Progenitor cell of endocrine pancreas (in vitro differentiated cells): ENCODE results near the gene ARHGAP1. TPM values are rescaled to one million over a fixed set of nuclear protein-coding genes. Genes with fewer than 3 reads are reported as not detected.

Source experiments
- DNase-seq: peaks from one replicate; pipeline ENCODE4 v3.0.0; 2021; ENCODE audit warnings: low spot score; ENCODE audit not compliant: unreplicated experiment
- H3K27ac Mint-ChIP-seq: 2 replicates; pipeline ENCODE4 v1.8.0; 2021; ENCODE audit warnings: mild to moderate bottlenecking, moderate library complexity, mixed read lengths
- H3K27me3 Mint-ChIP-seq: 2 replicates; pipeline ENCODE4 v1.8.0; 2021; ENCODE audit warnings: mixed read lengths
- H3K36me3 Mint-ChIP-seq: 2 replicates; pipeline ENCODE4 v1.8.0; 2022; ENCODE audit warnings: mixed read lengths; ENCODE audit not compliant: insufficient read depth
- H3K4me1 Mint-ChIP-seq: 2 replicates; pipeline ENCODE4 v1.8.0; 2021; ENCODE audit warnings: low read depth, mixed read lengths
- H3K4me3 Mint-ChIP-seq: 2 replicates; pipeline ENCODE4 v1.8.0; 2021; ENCODE audit warnings: low read depth, mild to moderate bottlenecking, moderate library complexity, mixed read lengths
- H3K9me3 Mint-ChIP-seq: 2 replicates; pipeline ENCODE4 v1.8.0; 2021; ENCODE audit warnings: low read depth, mixed read lengths
- CTCF ChIP-seq: fragments of 200-600 bp; sonication (generic); IDR thresholded peaks from one replicate; pipeline ENCODE4 v1.5.0; 2021; ENCODE audit warnings: antibody characterized with exemption, mild to moderate bottlenecking; ENCODE audit not compliant: unreplicated experiment
- total RNA-seq: library from RNA; stranded (reverse); gene quantifications from 2 replicates; pipeline ENCODE4 v1.2.1, GENCODE V29; 2021

Gene ARHGAP1
- total RNA-seq, 1 donor from 2014 or later = 39.8 TPM

DNA sequence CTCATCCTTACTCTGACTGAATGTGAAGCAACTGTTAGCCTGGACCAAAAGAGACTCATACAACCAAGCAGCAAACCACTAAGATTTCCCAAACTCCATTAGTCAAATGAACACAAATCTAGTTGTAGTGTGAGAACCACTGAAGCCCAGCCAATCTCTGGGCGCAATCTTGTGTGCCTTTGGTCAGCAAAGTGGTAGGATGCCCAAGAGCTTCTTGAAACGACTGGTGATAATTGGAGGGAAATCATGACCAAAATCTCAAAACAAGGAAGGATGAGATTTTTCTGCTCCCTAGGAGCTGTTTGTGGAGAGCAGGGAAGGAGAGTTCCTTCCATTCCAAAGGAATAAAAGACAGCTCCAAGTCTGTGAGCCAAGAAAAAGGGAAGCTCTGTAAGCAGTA lies 42.6 kb upstream of the ARHGAP1 start:
- Mint-ChIP-seq H3K4me3 (no peak overlapping the region), H3K36me3 (peaks cover 34% of the 10 kb centered on the region), H3K27me3 (no peaks in the 10 kb centered on the region), H3K4me1 (no peaks in the 10 kb centered on the region), H3K27ac (peak overlapping the region; percentile 47), H3K9me3 (no peaks in the 10 kb centered on the region)
- no peak for TF ChIP-seq CTCF
- no peak for DNase-seq

GRCh38 chr11:46741600-46742484 lies 41.4 kb upstream of the ARHGAP1 start:
- no peak for TF ChIP-seq CTCF
- Mint-ChIP-seq H3K9me3 (no peaks in the 10 kb centered on the region), H3K36me3 (peaks cover 34% of the 10 kb centered on the region), H3K27me3 (no peaks in the 10 kb centered on the region), H3K27ac (no peak overlapping the region), H3K4me3 (no peak overlapping the region), H3K4me1 (no peaks in the 10 kb centered on the region)
- no peak for DNase-seq

- Mint-ChIP-seq H3K27ac (no peak overlapping the region), H3K36me3 (peaks cover 30% of the 10 kb centered on the region), H3K9me3 (no peaks in the 10 kb centered on the region), H3K4me3 (no peak overlapping the region), H3K4me1 (no peaks in the 10 kb centered on the region), H3K27me3 (no peaks in the 10 kb centered on the region)
- TF ChIP-seq CTCF = no peak
- no peak for DNase-seq
These were observed 38.5 kb upstream of the ARHGAP1 start for GRCh38 chr11:46738887-46739286.

DNA sequence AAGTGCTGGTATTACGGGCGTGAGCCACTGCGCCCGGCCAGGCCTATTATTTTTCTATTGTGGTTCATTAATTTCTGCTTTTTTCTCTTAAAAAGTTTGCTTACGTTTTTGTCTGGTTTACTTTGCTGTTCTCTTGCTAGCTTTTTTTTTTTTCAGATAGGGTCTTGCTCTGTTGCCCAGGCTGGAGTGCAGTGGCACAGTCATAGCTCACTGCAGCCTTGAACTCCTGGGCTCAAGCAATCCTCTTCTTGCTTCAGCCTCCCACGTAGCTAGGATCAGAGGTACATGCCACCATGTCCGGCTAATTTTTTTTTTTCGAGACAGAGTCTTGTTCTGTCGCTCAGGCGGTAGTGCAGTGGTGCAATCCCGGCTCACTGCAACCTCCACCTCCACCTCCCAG lies 37.3 kb upstream of the ARHGAP1 start:
- peaks cover 25% of the 10 kb centered on the region for H3K36me3 Mint-ChIP-seq
- H3K27me3 Mint-ChIP-seq = no peaks in the 10 kb centered on the region
- no peaks in the 10 kb centered on the region for H3K4me1 Mint-ChIP-seq
- DNase-seq = no peak
- no peak overlapping the region for H3K4me3 Mint-ChIP-seq
- no peak for TF ChIP-seq CTCF
- H3K9me3 Mint-ChIP-seq = no peaks in the 10 kb centered on the region
- peak overlapping the region; percentile 79 for H3K27ac Mint-ChIP-seq

- no peak for DNase-seq
- H3K4me1 Mint-ChIP-seq = no peaks in the 10 kb centered on the region
- no peak for TF ChIP-seq CTCF
- peaks cover 23% of the 10 kb centered on the region for H3K36me3 Mint-ChIP-seq
- no peaks in the 10 kb centered on the region for H3K27me3 Mint-ChIP-seq
- H3K27ac Mint-ChIP-seq = no peak overlapping the region
- no peak overlapping the region for H3K4me3 Mint-ChIP-seq
- H3K9me3 Mint-ChIP-seq = no peaks in the 10 kb centered on the region
These were observed 36.2 kb upstream of the ARHGAP1 start for GRCh38 chr11:46736615-46737014.
